ENCODE results near the gene ZG16.

ZG16 gene

DNA sequence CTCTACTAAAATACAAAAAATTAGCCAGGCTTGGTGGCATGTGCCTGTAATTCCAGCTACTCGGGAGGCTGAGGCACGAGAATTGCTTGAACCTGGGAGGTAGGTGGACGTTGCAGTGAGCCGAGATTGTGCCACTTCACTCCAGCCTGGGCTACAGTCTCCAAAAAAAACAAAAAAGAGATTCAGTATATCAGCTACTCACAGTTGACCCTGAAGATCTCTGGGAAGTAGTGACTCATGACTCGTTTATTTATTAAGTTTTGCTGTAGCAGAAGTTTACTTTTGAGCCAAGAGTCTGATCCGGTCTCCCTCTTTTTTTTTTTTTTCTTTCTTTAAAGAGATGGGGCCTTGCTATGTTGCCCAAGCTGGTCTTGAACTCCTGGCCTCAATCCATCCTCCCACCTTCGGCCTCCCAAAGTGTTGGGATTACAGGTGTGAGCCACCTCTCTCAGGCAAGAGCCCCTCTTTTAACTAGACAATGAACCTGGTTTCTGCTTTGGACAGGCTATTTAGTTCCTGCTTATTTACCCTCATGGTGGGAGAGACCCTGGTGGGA lies 46.6 kb downstream of the ZG16 start:
- no peaks in the 10 kb centered on the region for H3K27me3 Mint-ChIP-seq (ENCODE audit: low read depth)
- DNase-seq (ENCODE audit: low spot score): no peak
- H3K4me1 Mint-ChIP-seq (ENCODE audit: low read depth): peaks cover 35% of the 10 kb centered on the region
- H3K27ac Mint-ChIP-seq: peak overlapping the region; percentile 81
- H3K36me3 Mint-ChIP-seq (ENCODE audit: low read depth): peaks cover 35% of the 10 kb centered on the region
- peak overlapping the region; percentile 58 for H3K4me3 Mint-ChIP-seq
- no peaks in the 10 kb centered on the region for H3K9me3 Mint-ChIP-seq

DNA sequence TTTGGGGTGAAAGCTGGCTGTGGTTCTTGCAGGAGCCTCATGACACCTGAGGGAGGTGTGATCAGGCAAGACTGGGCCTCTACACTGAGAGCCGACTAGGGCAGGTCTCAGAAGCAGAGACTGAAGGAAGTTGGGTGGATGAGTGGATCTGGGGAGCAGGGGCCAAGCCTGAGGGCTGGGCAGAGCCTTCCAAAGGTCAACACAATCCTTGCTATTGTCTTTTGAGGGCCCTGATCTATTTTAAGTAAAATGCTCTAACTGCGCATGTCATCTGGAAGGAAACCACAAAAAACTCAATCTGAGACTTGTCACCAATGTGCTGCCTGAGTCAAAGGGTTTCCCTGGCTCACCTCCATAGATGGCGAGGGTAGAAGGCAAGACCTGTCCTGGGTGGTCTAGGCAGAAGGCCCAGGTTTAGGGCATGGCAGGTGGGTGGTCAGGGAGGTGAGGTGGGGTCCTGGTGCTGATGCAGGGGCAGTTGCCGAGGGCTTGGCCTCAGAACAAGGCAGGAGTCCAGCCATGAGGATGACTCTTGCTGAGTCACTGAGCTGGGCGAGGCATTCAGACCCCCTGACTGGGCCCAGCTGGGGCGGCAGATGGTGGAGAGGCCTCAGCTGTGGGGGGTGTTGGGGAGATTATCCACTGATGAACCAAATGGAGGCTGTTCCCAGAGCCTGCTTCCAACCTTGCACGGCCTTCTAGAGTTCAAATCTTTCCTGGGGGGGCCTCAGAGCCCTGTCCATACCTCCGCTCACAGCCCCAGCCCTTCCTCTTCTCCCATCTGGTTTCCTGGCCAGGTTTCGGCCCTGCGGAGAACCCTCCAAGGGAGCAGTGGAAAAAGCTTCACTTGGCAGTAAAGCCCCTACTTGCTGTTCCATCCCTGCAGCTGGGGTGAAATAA lies 47.3 kb downstream of the ZG16 start:
- Mint-ChIP-seq H3K4me3 (peak overlapping the region; percentile 58), H3K27ac (peak overlapping the region; percentile 81), H3K27me3 (ENCODE audit: low read depth) (no peaks in the 10 kb centered on the region), H3K4me1 (ENCODE audit: low read depth) (peaks cover 30% of the 10 kb centered on the region), H3K36me3 (ENCODE audit: low read depth) (peaks cover 33% of the 10 kb centered on the region), H3K9me3 (no peaks in the 10 kb centered on the region)
- DNase-seq (ENCODE audit: low spot score): peak; percentile 72

DNA sequence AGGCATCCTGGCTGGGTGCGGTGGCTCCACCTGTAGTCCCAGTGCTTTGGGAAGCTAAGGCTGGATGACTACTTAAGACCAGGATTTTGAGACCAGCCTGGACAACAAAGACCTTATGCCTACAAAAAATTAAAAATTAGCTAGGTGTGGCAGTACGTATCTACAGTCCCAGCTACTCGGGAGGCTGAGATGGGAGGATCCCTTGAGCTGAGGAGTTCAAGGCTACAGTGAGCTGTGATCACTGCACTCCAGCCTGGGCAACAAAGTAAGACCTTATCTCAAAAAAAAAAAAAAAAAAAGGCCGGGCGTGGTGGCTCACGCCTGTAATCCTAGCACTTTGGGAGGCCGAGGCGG lies 48.3 kb downstream of the ZG16 start:
- Mint-ChIP-seq H3K9me3 (no peaks in the 10 kb centered on the region), H3K4me1 (ENCODE audit: low read depth) (peaks cover 30% of the 10 kb centered on the region), H3K27me3 (ENCODE audit: low read depth) (no peaks in the 10 kb centered on the region), H3K36me3 (ENCODE audit: low read depth) (peaks cover 31% of the 10 kb centered on the region), H3K27ac (peak overlapping the region; percentile 91), H3K4me3 (peak overlapping the region; percentile 78)
- DNase-seq (ENCODE audit: low spot score): no peak

DNA sequence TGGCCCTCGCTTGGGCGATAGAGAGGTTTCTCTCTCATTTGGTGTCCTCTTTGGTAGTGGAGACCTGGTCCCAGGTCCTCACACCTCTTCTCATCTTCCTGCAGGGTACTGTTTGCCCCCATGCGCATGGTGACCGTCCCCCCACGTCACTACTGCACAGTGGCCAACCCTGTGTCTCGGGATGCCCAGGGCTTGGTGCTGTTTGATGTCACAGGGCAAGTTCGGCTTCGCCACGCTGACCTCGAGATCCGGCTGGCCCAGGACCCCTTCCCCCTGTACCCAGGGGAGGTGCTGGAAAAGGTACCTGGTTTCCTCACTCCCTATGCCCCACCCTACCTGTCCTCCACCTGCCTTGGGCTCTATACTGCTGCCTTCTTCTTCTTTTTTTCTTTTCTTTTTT lies 52.7 kb downstream of the ZG16 start:
- Mint-ChIP-seq H3K36me3 (ENCODE audit: low read depth) (peaks cover 38% of the 10 kb centered on the region), H3K4me1 (ENCODE audit: low read depth) (peaks cover 17% of the 10 kb centered on the region)

DNA sequence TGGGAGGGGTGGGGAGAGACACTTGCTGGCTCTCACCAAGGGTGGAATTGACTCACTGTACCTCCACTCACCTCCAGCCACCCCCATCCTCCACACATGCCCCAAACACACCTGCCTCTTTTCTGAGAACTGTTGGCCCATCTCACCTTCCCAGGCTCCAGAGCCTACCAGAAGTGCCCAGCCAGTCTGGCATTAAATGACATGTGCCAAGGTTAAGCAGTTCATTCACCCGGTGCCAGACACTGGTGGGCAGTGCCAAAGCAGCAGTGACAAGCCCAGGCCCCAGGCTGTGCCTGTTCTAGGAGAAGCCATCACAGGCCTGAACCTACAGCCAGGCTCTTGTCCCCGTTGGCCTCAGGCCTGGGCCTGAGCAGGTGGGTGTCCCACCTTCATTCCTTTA lies 53.4 kb downstream of the ZG16 start:
- Mint-ChIP-seq H3K4me1 (ENCODE audit: low read depth) (peaks cover 10% of the 10 kb centered on the region), H3K27ac (no peak overlapping the region), H3K27me3 (ENCODE audit: low read depth) (no peaks in the 10 kb centered on the region), H3K9me3 (no peaks in the 10 kb centered on the region), H3K36me3 (ENCODE audit: low read depth) (peaks cover 41% of the 10 kb centered on the region), H3K4me3 (no peak overlapping the region)
- DNase-seq (ENCODE audit: low spot score): no peak

More for the DNA sequence above, 52.7 kb downstream of the ZG16 start:
- H3K27me3 Mint-ChIP-seq (ENCODE audit: low read depth): no peaks in the 10 kb centered on the region
- no peak overlapping the region for H3K4me3 Mint-ChIP-seq
- no peak for DNase-seq (ENCODE audit: low spot score)
- no peaks in the 10 kb centered on the region for H3K9me3 Mint-ChIP-seq
- H3K27ac Mint-ChIP-seq: no peak overlapping the region

Data from T-helper 2 cell treated with Interferon-gamma antibody and Interleukin-4, amounts not matched to agents 5 μg/mL and 100 μg/mL, for 36 hours (primary cell).